HG02798 (cell line): ENCODE data around the gene MAMSTR.
A peak's percentile ranks its signal among the peaks of the same experiment; 100 is the strongest.

ENCODE experiments used
- ATAC-seq: cut with Tn5 transposase; IDR thresholded peaks from one replicate; pipeline ENCODE4 v1.9.1; 2021; ENCODE audit warnings: mild to moderate bottlenecking; ENCODE audit not compliant: unreplicated experiment, poor library complexity

The MAMSTR gene

DNA sequence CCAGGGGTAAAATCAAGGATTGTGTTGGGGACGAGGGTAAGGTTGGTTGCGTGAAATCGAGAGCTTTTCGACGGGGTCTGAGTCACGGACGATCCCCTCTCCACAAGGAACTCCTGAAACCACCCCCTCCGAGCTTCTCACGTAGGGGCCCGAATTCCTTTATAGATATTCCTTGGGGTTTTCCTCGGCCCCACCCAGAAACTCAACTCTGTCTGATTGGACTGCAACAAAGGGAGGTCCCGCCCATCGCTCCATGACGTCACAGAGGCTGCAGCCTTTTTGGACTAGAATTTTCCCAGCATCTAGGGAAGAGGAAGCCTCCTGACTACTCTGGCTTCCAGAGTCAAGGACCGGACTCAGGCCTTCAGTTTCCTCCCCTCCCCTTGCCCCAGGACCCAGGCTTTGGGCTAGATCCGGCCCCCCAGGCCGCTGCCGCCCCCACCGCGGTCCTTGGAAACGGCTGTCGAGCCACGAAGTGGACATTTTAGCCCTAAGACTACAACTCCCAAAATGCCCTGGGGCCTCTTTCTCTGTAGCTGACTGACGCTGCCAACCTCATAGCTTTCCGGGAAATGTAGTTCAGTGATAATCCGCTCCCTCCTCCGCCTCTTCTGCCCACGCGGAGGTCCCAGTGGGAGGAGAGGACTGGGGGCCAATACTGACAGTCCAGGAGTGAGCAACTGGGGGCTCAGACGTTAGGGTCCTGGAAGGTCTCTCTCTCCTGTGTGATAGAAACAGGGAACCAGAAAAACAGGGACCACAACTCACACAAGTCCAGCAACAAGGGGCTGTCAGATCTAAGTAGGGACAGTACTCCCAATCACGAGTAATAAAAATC is 27.4 kb upstream of the MAMSTR start, which contains the start of gene IZUMO1:
Gene IZUMO1, minus strand, starts transcription at position 172 of the 838 bp plus-strand sequence. CDS start 1,050 bp downstream, outside the sequence.
- ATAC-seq, result no peak

DNA sequence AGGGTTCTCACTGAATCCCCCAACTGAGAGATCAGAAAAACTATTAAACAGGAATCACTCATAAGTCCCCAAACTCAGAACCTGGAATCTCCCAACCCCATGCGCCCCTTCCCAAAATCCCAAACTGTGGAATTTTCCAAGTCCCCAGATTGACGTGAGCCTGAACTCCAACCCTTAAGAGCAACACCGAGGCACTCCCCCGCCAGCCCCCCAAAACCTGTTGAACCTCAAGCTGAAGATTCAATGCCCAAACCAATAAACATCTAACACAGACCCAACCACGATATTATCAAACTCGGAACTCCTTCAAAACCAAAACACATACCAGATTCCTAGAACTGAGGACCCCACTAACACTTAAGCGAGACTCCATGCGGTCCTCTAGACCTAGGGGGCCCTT is 26.6 kb upstream of the MAMSTR start:
- ATAC-seq, result no peak

DNA sequence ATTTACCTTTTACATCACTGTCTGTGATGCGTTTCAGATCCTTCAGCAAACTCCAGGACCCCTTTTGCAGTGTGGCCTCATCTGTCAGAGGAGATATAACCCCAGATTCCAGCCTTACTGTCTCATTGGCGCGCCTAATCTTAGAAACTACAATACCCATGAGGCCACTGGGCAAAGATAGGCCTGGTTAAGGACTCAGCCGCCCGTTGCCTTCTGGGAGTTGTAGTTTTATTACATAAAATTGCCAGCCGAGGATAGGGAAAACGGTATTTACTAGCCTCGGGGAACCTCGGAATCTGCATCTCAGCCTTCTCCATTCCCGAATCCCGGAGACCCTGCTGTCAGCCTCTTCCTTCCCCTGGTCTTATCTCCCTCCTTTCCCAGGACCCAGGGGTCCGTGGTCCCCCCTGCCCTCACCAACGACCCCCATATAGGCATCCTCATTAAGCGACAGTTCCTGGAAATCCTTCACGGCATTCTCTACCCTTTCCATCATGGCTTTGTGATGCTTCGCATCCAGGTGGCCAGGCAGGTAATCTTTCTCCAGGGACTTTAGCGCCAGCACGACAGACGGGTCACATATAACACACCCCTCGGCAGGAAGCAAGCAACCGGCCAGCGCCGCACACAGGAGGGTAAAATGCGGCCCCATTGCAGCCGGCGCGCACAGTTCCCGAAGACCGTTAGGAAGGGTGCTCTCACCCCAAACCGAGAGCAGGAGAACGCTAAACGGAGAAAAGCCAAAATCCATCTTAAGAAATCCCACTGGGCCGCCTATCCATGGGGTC is 25.9 kb upstream of the MAMSTR start:
- no peak for ATAC-seq

DNA sequence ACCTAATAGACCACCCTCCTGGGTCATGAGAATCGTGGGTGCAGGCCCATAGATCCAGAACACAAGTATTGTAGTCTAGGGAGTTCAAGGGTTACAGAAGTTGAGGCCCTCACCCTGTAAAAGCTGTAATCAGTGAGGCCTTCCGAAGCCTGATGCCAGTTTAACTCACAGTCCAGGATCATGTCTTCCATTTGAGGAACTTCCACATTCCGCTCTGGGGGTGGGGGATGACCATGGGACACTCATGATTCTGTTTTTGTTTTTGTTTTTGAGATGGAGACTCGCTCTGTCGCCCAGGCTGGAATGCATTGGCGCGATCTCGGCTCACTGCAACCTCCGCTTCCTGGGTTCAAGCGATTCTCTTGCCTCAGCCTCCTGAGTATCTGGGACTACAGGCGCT is 22.6 kb upstream of the MAMSTR start:
- ATAC-seq, result no peak

DNA sequence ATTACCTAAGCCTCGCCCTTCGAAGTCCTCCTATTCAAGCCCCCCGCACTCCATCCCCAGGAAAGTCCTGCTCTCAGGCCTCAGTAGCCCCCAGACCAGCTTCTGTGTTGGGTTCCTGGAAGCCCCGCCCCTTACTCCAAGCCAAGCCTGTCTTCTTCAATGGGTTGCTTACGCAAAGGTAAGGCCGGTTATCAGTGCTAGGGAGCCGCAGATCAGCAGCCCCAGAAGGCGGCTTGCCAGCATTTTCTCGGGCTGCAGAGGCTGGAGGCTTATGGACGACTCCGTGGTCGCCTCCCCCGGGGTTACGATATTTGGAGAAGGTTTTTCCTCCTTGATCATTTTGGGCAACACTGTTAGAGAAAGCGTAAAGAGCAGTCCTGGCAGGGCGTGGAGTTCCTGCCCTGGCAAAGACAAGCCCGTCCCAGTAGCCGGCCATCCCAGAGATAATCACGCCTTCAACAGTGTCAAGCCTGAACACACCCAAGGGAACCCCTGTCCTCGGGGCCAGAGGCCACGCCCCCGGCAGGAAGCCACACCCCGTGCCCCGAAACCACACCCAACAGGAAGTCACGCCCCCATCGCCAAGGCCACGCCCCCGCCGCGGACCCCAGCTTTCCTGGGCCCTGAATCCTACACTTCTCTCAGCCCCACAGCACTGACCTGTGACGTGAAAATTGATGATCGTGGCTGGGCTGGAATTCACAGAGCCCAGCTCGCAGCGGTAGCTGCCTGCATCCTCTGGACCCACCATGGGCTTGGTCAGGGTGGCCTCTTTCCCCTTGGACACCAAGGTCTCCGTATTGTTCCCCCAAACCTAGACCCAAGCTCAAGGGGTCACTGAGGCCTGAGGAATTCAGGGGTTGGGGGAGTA is 21.8 kb upstream of the MAMSTR start:
- no peak for ATAC-seq

DNA sequence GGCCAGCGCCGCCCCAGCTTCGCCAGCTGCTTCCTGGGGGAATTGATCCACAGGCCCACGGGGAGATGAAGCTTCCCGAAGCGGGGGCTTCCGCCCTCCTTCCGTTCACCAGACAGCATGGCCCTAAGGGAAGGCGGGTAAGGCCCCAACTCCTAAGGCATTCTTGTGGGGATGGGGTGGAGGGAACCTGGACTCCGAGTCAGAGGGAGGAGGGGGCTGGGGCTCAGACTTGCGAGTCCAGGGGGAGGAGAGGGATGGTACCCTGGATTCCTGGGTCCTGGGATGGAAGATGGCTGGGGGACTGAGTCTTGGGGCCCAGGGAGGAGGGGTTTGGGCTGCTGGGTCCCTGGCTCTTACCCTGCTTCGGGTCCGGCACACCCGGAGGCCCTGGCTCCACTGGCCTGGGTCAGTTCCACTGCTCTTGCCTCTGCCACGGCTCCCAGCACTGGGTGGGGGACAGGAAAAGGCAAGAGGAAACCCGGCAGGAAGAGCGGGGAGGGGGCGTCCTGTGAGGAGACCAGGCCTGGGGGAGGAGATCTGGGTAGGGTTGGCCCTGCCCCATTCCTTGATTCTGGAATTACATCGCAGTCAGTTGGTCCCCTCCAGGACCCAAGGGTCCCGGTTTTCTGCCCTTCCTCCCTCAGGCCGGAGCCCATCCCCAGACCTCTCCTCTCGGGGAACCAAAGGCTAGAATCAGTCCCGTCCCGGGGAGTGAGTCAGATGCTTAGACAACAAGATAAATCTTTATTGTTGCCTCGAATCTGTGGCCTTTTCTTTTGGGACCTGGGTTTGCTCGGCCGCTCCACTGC is 20.8 kb upstream of the MAMSTR start, which contains the start of gene RASIP1:
Gene RASIP1, minus strand, starts transcription at position 447 of the 809 bp plus-strand sequence. Its CDS starts 328 bp downstream, at position 119.
- ATAC-seq, result no peak

DNA sequence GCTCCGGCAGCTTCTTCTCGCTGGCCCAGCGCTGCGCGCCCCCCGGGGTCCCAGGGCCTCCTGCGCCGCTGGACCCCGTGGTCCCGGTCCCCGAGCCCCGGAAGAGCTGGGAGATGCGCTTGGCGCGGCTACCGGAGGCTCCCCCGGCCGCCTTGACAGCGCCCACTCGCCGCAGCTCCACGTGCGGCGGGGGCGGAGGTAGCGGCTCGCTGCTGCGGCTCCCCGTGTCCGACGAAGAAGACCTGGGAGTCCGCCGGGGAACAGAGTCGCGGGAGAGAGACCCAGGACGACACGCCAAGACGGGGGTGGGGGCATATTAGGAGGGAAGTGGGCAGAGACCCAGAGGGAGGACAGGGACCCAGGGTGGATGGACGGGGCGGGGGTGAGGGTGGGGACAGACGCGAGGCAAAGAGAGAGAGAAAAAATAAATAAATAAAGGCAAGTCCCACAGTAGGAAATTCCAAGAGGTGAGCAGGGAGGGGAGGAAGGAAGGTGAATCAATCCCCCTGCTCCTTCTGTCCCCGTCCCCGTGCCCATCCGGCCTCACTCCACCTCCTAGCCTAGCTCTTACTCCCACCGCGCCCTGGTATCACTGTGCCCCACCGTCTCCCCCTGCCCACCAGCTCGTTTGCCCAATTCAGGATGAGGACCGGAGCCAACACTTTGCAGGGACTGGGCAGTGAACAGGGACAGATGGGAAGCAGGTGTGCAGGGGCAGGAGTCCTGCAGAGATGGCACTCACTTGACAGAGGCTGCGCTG is 20.1 kb upstream of the MAMSTR start:
- peak; percentile 5 for ATAC-seq

DNA sequence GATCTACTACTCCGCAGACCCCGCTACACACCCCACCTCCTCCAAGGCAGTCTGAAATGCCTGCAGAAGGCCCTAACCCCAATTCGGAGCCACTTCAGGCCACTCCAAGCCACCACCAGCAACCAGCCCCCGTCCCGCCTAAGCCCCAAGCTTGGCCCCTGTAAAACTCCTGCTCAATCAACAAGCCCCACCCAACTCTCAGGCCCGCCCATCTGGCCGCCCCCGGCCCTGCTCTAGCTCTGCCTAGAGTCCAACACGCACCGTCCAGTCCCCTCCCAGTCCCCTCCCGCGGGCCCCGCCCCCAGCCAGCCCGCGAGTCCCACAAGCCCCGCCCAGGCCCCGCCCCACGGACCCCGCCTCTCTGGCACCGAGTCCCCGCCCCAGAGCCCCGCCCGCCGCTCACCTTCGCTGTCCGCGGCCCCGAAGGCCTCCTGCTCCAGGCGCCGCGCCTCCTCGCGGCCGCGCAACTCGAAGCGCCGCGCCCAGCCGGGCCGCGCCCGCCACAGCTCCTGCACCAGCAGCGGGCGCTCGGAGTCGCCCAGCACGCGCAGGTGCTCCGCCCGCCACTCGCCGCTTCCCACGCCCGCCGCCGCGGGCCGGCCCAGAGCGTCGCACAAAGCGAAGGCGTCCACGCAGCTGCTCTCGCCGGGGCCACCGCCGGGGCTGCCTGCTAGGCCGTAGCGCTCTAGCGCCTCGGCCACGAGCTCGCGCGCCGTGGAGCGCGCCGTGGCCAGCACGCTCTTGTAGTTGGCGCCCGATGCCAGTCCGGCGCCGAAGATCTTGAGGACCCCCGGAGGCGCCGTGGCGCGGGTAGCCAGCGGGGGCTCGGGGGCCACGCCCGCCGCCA is 19.3 kb upstream of the MAMSTR start:
- peak; percentile 92 for ATAC-seq

DNA sequence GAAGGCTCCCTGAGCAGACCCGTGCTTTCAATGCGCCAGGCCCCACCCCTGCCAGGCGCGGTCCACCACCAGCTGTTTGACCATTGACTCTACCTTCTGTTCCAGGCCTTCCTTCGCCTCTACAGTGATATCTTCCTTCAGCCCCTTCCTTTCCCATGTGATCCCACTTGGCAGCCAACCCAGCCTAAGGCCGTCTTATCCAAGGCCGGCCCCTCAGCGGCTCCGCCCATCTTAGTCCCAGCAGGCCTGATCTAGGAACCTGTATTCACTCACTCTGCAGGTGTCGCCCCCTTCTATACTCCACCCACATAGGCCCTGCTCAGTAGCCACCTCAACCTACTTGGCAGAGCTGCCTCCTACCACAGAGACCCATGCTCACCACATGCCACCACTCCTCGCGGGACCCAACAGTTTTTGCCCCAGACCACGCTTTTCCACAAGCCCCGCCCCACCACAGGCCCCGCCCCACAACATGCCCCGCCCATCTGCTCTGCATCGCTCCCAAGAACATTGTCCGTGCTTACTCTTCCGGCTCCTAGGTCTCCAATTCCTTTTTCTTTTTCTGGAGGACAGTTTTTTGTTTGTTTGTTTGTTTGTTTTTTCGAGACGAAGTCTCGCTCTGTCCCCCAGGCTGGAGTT is 18.0 kb upstream of the MAMSTR start:
- ATAC-seq, result no peak

DNA sequence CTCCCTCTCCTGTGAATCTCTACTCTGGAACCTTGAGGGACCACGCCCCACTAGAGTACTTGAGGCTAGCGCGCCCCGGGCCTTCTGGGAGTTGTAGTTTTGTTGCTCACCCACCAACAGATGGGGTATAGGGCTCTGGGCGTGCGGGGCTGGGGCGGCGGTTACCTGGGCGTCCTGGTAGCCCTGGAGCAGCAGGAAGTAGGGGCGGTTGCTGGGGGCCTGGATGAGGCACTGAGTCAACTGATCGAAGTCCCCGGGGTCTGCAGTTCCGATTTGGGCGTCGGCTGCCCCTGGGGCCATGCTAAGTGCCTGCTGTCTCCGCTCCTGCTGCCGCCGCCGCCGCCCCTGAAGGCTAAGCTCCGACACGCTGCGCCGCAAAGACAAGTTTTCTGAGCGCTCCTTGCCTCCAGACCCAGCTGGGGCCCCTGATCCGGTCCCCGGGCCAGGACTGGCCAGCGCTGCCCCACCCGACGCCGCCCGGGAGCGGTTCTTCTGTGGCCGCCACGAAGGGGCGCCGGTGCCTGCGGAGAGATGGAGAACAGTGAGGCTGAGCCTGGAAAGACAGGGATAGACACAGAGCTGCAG is 15.6 kb upstream of the MAMSTR start:
- ATAC-seq, result no peak

DNA sequence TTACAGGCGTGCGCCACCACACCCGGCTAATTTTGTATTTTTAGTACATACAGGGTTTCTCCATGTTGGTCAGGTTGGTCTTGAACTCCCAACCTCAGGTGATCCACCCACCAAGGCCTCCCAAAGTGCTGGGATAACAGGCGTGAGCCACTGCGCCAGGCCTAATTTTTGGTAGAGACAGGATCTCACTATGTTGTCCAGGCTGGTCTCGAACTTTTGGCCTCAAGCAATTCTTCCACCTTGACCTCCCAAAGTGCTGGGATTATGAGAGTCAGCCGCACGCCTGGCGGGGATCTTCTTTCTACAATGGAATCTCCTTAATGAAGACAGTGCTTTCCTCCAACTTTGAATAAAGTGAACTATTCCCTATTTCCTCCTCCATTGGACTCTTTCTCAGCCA is 15.1 kb upstream of the MAMSTR start:
- ATAC-seq, result no peak

DNA sequence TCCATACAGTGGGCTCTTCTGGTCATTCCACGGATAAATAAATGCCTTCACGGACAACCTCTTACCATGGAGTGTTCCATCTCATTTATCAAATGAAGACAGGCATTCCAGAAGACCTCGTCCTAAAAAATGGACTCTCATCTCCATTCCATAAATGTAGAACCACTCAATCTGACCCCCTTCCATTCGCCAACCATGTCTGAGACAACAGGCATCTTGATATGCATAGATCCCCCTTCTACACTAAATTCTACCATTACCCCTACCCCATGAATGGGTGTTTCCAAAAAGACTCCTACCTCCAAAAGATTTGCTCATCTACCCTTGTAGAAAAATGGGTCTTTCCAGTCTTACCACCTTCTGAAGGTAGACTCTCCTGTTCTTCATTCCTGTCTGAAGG is 11.9 kb upstream of the MAMSTR start:
- no peak for ATAC-seq

DNA sequence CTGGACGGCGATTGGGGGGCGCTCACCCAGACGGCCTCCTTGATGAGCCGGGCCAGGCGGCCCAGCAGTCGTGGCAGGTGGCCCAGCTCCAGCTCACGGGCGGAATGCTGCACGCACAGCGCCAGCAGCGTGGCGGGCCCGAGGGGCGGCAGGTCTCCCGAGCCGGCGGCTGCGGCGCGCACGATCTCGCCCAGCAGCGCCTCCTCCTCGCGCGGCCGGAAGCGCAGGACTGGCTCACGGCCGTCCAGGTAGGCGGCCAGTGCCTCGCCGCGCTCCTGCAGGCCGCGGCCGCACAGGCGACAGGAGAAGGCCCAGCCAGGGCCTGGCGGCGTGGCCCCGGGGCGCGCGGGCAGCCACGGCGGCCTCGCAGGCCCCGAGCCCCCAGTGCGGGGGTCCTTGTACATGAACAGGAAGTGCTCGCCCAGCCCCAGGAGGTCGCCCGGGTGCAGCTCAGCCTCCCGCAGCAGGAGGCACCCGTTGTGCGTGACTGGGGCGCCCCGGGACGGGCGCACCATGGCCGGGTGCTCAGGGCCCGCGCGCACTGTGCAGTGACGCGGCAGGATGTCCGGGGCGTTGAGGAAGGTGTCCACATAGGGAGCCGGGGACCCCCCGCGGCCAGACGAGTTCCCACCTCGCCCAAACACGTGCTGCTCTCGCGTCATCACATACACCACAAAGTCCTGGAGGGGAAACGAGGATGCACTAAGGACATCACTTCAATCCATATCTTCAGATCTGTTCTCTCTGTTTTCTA is 9.6 kb upstream of the MAMSTR start:
- no peak for ATAC-seq

DNA sequence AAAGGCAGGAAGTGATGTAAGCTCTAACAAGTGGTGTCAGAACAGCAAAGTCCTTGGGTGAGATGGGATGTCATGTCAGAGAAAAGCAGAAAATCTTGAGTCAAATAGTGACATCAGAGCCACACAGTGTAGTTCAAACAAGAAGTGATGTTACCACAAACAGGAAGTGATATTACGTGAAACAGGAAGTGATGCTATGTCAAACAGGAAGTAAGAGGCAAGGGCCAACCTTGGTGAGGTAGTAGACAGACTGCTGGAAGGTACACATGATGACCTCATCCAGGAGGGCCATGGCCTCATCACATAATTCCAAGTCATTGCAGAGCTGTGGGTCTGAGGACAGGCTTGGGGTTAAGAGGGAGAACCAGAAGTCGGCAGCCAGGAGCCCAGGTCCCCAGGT is 7.0 kb upstream of the MAMSTR start:
- no peak for ATAC-seq

DNA sequence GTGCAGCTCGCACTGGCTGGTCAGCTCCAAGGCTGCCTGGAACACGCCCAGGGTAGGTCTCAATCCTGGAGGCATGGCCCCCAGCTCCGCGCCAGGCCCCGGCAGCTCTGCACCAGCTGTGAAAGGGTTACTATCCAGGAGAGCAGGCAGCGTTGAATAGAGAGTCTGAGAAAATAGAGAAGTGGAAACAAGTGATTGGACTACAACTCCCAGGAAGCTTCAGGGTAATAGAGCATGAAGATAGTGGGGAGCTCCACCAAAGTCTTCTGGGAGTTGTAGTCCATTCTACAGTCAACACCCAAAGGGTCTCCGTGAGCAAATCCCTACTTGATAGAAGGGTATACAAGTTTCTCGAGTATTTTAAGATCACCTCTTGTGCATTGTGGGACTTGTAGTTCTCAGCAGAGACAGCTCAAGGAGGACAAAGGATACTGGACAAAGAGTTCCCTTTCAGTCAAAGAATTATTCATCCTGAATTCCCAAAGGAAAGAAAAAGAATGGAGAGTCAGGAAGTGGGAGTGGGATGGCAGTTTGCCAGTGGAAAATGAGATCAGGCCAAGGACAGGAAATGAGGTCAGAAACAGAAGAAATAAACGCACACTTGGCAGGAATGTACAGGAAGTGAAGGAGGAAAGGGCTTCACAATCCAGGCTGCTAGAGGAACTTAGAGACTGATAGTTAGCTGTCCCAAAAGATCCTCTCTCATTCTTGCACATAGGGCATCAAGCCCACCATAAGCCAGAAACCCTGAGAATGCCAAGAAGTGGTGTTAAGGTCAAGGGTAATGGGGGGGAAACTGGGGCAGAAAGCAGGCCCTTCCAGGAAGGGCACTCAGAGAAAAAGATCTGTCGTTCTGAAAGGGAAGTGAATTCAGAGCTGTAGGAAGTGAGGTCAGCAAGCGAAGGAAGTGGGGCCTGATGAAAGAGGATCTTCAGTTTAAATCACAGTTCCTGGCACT is 5.5 kb upstream of the MAMSTR start:
- ATAC-seq, result no peak
